Adipose tissue (tissue), 3 donors: ENCODE results near the gene SMG6. TPM values are rescaled to one million over a fixed set of nuclear protein-coding genes. Genes with fewer than 3 reads are reported as not detected.
"Not testable (repeated sequence)": the region's sequence is repeated elsewhere in the genome, so short reads cannot be mapped to it uniquely, and the experiment has no call there.

Experiments used
- H3K27ac ChIP-seq: one replicate; pipeline ENCODE4 v1.5.1; 2013; ENCODE audit warnings: low read depth, low read length
- WGBS, 3 donors: extraction: QIAGEN DNeasy Blood & Tissue Kit; methylation state at CpG; one replicate each; pipeline ENCODE4 v1.1.7; 2013; 5-methylcytosine and 5-hydroxymethylcytosine counted together
- polyA plus RNA-seq, 3 donors: library from polyadenylated mRNA; stranded (reverse); fragments of 200-250 nt; gene quantifications; one replicate each; pipeline ENCODE4 v1.2.3, GENCODE V29; 2013
- donor health status: healthy with polysubstance abuse.
- donor health status: Bipolar disorder and iron deficiency.
- donor health status: healthy.

The SMG6 gene
- polyA plus RNA-seq, 3 donors, result 8.8 to 28.3 (median 18.7) TPM

DNA sequence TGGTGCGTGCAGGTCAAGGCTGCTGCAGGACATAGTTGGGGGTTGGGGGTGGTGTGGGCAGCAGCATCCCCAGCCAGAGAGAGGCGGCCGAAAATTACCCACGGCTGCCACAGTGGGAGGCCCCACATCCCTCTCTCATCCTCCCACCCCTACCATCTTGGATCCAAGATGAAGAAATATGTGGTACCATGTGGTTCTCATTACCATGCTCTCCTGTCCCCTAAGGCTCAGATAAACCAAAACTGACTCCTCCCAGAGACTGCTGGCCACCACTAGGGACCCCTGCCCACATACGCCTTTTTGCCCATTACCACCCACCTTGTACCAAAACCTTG is 128.3 kb downstream of the SMG6 start:
- WGBS, 3 donors, result 38 to 56% (median 47%) methylated on average over 5 of the region's 5 CpGs
- no peak overlapping the region for H3K27ac ChIP-seq

DNA sequence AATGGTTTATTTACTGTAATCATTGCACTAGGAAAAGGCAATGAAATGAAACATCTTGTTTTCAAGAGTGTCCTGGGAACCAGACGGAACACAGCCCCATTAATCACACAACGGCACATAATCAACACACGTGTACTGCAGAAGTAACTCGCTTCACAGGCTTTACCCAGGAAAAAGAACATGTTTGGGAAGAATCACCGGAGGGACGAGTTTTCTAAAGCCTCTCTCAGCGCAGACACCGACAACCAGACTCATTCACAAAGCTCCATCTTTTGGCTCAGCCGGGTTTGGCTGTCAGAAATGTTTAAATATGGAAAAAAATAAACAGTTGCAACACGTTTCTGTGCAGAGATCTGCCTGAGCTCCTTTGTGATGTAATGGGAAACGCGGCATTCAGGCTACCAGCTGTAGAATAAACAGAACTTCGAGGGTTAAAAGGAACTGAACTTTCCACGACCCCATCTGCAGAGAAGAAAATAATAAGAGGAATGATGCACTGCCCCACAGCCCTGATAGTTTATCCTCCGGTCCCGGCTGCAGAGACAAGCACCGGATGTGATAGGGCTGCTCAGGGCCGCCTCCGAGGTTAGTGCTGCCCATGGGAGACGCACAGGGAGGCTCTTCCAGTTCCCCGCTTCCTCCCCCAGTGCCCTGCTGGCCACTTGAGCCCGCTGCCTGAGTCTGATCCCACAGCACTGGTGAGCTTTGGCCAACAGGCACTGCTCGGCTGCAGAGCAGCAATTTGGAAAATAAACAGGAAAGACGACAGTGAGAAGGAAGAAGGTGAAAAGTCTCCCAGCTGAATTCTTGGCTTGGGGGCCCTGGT is 128.9 kb downstream of the SMG6 start:
- no peak overlapping the region for H3K27ac ChIP-seq

DNA sequence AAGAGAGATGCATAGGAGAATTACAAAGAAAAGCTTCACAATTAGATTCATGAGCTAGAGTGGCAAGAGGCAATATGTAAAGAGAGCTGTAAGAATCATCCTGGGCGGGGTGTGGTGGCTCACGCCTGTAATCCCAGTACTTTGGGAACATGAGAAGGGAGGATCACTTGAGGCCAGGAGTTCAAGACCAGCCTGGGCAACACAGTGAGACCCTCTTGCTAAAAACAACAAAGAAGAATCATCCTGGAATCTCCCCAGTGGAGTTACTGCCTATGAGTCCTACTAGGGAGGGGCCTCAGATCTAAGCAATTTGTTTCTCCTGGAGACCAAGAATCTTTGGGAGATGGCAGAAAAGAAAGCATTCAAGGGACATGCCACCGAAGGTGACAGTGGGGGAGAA is 129.6 kb downstream of the SMG6 start:
- 56 to 67% (median 64%) methylated on average over 3 of the region's 3 CpGs for WGBS, 3 donors
- no peak overlapping the region for H3K27ac ChIP-seq

More for the DNA sequence above, 128.9 kb downstream of the SMG6 start:
- WGBS, 3 donors, result 15 to 27% (median 23%) methylated on average over 24 of the region's 24 CpGs

DNA sequence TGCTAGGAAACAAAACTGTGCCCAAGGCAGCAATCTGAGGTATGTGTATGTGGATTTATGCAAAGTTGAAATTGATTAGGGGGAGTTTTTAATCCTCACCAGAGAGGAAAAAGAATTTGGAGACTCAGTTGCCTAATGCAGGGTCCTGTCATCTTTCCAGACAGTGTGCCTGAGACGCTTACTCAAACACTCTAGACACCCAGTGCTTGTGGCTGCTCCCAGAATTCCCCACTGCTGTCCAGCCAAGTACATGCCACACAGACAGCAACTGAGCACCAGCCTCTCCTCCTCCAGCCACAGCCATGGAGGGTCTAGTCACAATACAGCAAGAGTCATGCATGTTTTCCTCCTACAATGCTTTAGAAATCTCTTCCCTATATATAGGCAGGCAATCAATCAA is 130.6 kb downstream of the SMG6 start:
- H3K27ac ChIP-seq, result peak overlapping the region; percentile 28
- 40 to 62% (median 51%) methylated on average over 1 of the region's 1 CpG for WGBS, 3 donors

DNA sequence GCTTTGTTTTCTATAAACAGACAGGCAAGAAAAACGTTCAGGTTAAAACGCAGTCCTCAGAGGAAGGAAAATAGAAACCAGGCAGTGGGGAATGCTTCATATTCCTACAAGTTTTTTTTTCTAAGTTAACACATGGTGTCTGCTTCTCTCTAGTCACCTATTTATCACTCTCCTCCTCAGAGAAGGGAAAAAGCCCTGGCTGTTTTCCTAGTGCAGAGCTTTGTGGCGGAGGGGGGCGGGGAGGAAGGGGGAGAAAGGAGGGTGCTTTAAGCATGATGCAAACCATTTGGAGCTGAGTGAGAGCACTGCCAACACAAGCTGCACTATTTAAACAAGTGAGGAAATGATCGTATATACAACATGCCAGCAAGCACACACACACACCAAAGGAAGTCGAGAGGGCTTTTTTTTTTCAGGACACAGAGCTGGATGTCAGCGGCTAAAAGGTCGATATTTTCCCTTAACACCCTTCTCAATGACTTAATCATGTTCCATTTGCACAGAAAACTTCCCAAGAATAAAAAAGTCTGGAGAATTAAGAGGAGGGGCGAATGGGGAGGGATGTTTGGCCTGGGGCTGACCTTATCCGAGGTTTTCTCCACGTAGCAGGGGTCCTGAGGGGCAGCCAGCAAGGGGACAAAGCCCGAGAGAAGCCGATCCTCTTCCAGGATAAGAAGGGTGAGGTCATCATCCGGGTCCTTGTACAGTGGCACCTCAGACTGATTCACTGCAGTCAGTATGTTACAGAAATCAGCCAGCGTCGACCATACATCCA is 131.3 kb downstream of the SMG6 start:
- no peak overlapping the region for H3K27ac ChIP-seq
- 13 to 43% (median 40%) methylated on average over 16 of the region's 16 CpGs for WGBS, 3 donors

DNA sequence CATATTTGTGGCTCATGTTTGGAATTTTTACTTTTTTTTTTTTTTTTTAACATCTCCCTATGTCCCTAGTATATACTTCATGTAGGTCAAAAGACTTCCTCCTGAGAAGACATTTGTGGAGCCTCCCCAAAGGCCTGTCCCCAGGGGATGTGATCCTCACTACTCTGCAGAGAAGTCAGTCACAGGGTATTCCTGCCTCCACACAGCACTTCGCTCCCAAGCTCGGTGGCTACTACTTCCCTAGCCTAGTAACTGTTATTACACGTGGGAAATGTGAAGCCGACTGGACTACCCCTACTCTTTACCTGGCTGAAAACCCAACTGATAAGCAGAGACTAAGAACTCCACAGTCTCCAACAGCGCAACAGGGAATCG is 131.9 kb downstream of the SMG6 start:
- no peak overlapping the region for H3K27ac ChIP-seq
- 22 to 42% (median 30%) methylated on average over 6 of the region's 6 CpGs for WGBS, 3 donors

DNA sequence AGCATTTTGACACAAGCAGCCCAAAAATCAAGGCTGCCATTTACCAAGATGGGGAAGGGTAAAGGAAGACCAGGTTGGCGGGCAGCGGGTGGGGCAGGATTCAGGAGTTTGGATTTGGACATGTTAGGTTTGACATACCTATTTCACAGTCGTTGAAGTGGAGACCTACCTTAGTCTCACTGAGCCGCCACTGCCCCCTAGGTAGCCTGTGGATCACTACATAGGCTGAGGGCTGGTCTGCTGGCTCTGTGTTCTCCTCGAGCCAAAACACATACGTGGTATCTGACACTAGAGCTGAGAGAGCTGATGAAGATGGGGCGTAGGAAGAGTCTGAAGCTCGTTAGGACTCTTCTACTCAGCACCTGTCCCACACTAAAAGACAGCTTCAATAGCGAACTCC is 133.6 kb downstream of the SMG6 start:
- no peak overlapping the region for H3K27ac ChIP-seq
- 82 to 86% (median 86%) methylated on average over 9 of the region's 9 CpGs for WGBS, 3 donors

DNA sequence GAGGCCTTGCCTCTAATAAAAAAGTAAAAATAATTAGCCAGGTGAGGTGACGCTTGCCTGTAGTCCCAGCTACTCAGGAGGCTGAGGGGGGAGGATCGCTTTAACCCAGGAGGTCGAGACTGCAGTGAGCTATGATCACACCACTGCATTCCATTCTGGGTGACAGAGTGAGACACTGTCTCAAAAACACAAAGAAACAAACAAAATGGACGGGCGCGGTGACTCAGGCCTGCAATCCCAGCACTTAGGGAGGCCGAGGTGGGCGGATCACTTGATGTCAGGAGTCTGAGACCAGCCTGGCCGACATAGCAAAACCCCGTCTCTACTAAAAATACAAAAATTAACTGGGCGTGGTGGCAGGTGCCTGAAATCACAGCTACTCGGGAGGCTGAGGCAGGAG is 137.9 kb downstream of the SMG6 start:
- WGBS, 3 donors, result 93 to 96% (median 96%) methylated on average over 12 of the region's 12 CpGs
- H3K27ac ChIP-seq, result not testable (repeated sequence)

DNA sequence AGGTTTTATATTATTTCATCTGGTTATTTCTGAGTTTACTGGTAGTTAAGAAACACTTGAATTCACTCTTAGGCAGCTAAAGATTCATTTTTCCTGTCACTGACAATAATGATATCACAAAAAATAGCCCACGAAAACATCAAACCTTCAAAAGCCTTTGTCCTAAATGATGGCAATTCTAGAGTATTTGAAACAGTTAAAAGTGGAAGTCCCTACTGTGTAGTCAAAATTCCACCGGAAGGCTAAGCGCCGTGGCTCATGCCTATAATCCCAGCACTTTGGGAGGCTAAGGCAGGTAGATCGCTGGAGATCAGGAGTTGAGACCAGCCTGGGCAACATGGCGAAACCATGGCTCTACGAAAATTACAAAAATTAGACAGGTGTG is 145.2 kb downstream of the SMG6 start:
- 71 to 91% (median 72%) methylated on average over 7 of the region's 7 CpGs for WGBS, 3 donors
- H3K27ac ChIP-seq, result no peak overlapping the region

DNA sequence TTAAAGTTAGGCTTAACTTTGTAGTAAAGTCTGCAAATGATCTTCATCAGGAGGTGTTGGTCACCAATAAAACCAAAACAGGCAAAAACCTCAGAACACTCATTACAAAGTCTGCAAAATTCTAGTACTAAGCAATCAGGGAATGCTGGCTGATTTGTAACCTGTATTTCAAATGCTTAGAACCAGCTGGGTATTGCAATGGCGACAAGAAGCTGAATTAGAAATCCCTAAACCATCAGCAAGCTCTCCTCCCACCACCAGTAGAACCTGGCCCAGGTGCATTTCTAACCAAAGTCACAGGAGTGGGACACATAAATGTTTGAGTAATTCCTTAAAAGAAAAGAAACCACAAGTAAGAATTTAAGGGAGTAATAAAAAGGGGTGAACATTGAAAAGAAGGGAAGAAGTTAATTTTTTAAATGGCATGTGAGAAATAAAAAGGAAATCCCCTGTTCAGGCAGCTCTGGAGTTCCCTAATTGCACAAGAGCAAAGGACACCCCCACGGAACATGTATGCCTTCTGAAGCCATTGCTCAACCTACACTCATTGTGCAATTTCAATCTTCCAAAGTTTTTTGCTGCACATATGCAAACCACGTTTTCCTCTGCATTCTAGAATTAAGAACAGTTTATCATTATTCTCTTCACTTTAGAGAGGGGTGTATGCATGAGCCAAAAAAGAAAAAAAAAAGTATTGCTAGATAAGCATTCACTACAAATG is 145.8 kb downstream of the SMG6 start:
- 35 to 78% (median 36%) methylated on average over 3 of the region's 3 CpGs for WGBS, 3 donors
- H3K27ac ChIP-seq, result no peak overlapping the region

DNA sequence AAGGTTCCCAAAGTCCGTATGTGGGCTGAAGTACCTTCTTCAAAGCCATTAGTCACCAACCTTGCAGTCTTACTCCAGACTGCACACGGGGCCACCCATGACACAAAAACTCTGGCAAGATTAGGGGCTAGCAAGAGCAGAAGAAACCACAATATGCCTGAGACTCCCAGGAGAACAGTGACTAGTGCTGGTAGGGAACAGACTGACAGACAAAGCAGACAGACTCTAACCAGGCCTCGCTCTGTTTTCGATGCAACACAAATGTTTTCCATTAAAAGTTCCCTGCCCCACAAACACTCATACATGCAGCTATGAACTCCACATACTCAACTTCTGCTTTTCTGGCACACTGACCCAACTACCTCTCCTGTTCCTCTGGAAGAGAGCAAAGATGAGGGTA is 146.5 kb downstream of the SMG6 start:
- H3K27ac ChIP-seq, result no peak overlapping the region
- 28 to 66% (median 30%) methylated on average over 4 of the region's 4 CpGs for WGBS, 3 donors

DNA sequence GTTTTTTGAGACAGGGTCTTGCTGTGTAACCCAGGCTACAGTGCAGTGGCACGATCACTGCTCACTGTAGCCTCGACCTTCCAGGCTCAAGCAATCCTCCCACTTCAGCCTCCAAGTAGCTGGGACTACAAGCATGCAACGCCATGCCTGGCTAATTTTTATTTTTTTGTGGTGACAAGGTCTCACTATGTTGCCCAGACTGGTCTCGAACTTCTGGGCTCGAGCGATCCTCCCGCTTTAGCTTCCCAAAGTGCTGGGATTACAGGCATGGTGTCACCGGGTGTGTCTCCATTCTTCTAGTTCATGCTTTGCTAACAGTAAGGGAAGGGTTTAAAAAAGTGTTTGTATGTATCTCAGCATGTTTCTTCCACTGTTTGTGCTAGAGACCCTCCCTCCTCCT is 146.9 kb downstream of the SMG6 start:
- WGBS, 3 donors, result 88 to 91% (median 89%) methylated on average over 8 of the region's 8 CpGs
- H3K27ac ChIP-seq, result no peak overlapping the region

DNA sequence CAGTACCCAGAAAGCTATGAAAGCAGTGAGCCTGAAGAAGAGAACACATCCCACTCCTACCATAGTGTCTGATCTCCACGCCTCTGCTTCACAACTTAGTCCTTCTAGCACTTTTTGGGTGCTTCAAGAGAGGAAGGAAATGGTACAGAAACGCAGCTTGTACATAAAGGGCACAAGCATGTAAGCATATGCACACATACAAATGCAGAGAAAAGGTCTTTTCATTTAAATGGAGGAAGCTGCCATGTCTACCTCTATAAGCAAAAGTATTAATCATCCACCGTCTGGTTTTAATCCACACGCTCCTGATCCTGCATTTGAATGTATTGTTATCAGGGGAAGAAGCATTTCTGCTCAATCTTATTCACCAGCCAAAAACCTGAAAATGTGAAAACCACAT is 148.0 kb downstream of the SMG6 start:
- 62 to 86% (median 64%) methylated on average over 4 of the region's 4 CpGs for WGBS, 3 donors
- no peak overlapping the region for H3K27ac ChIP-seq

DNA sequence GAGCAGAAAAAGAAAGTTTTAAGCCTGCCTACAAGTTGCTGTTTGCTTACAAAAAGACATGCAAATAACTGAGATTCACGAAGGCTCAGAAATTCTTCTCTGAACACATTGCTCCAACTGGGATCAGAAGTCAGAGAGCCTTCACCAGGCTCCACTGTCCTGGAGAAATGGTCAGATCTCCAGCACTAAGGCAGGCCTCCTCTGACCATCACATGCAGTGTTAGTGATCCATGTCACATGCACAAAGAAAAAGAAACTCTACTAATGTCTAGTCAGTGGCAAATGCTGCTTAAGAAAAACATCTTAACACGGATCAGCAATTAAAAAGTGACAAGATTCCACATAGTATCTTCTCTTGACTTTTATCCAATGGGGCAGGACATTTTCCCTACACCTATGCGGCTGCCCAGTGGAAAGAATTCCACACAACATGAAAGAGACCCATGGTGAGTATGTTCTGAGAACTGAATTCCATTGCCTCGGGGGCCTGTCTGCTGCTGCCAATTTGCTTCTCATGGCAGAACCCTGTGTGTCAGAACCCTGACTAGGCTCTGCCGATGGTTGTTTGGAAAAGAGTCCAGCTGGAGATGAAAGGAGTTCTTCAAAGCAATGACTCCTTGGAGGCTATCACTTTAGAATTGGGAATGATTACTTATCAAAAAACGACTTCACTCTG is 152.1 kb downstream of the SMG6 start:
- no peak overlapping the region for H3K27ac ChIP-seq
- 69 to 75% (median 72%) methylated on average over 6 of the region's 6 CpGs for WGBS, 3 donors

DNA sequence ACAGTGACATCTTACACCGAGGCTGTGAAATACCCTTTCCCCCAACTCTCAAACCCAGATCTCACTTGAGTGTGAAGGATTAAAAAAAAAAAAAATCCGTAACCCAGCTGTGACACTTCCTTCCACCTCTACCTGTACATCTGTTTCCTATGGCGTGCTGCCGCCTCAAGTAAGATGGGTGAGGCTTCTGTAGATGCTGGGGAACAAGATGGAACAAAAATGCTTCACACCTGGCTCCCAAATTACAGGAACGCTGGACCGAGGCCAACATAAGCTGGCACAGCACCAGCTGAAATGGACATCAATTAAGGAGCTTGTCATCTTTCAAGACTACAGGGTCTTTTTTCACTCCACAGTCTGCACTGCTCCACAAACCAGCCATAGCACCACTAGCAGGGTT is 152.8 kb downstream of the SMG6 start:
- 53 to 64% (median 54%) methylated on average over 6 of the region's 6 CpGs for WGBS, 3 donors
- no peak overlapping the region for H3K27ac ChIP-seq

DNA sequence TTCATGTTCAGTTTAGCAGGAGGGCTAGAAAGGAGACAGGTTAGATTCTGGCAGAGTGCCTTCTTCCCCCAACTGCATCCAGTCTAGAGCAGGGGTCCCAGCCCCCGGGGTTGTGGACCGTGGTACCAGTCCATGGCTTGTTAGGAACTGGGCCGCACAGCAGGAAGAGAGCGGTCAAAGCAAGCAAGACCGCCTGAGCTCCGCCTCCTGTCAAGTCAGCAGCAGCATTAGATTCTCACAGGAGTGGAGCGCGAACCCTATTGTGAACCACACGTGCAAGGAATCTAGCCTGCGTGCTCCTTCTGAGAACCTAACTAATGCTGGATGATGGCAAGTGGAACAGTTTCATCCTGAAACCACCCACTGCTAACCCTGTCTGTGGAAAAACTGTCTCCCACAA is 153.7 kb downstream of the SMG6 start:
- H3K27ac ChIP-seq, result no peak overlapping the region
- 90 to 95% (median 90%) methylated on average over 10 of the region's 10 CpGs for WGBS, 3 donors

DNA sequence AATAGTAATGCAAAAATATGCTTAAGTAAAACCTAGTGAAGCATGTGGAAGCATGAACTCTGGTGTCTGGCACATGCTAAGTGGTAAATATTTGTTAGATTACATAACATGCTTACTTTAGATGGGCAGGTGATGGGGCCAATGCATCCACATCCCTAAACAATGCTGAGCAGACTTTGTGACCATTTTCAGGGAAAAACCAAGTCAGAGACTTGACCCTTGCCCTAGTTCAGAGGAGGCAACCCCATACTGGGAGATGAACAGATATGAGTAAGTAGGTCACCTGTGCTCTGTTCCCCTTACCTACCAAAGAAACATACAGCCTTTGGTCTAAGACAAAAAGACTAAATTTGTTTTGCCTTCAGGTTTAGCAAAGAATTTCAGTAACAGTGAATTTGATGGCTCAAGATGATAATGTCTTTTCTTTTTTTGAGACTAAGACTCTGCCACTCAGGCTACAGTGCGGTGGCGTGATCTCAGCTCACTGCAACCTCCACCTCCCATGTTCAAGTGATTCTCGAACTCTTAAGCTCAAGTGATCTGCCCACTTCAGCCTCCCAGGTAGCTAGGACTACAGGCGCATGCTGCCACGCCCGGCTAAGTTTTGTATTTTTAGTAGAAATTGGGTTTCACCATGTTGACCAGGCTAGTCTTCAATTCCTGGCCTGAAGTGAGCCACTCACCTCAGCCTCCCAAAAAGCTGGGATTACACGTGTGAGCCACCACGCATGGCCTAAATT is 157.3 kb downstream of the SMG6 start:
- WGBS, 3 donors, result 97 to 98% (median 98%) methylated on average over 8 of the region's 8 CpGs
- H3K27ac ChIP-seq, result no peak overlapping the region

DNA sequence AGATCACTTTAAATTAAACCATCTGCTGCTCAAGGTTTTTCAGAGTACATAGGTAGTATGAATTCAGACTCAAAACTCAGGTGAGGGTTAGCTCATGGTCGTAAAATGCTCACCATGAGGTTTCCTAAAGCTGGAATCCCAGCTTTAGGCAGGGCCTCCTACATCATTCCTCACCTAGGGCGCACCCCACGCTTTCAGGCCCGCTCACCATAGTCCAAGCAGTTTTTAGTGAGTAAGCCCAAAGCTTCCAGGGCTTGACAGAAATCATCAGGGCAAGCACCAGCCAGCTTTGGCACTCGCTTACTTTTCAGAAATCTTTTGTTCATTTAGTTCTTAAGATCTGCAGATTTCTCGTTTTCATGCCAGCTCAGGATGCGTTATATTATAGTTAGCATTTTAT is 158.9 kb downstream of the SMG6 start:
- WGBS, 3 donors, result 91 to 97% (median 96%) methylated on average over 7 of the region's 7 CpGs

More for the DNA sequence above, 158.9 kb downstream of the SMG6 start:
- no peak overlapping the region for H3K27ac ChIP-seq
